NCI-H226 (cell line): Measurements from ENCODE around the gene ZNF337.
A peak's percentile ranks its signal among the peaks of the same experiment; 100 is the strongest.
"Not testable (repeated sequence)": the region's sequence is repeated elsewhere in the genome, so short reads cannot be mapped to it uniquely, and the experiment has no call there.

Source experiments
- DNase-seq: peaks from one replicate; pipeline ENCODE4 v3.0.0-alpha.2; 2015

Gene ZNF337

GRCh38 chr20:25692499-25692898 lies 4.2 kb downstream of the ZNF337 start:
- no peak for DNase-seq

GRCh38 chr20:25690427-25690826 lies 6.2 kb downstream of the ZNF337 start:
- no peak for DNase-seq

- DNase-seq, result no peak
Measured at GRCh38 chr20:25686081-25687067, 10.3 kb downstream of the ZNF337 start.

- DNase-seq, result no peak
Measured at GRCh38 chr20:25685276-25686080, 11.2 kb downstream of the ZNF337 start.

- DNase-seq, result not testable (repeated sequence)
Measured at GRCh38 chr20:25683826-25684225, 12.8 kb downstream of the ZNF337 start.

GRCh38 chr20:25683050-25683449 lies 13.6 kb downstream of the ZNF337 start:
- no peak for DNase-seq

GRCh38 chr20:25676164-25676809 lies 20.4 kb downstream of the ZNF337 start:
- no peak for DNase-seq

GRCh38 chr20:25675161-25675560 lies 21.5 kb downstream of the ZNF337 start:
- no peak for DNase-seq

GRCh38 chr20:25672659-25673235 lies 23.9 kb downstream of the ZNF337 start:
- DNase-seq, result no peak

GRCh38 chr20:25669826-25670422 lies 26.7 kb downstream of the ZNF337 start:
- peak; percentile 29 for DNase-seq

GRCh38 chr20:25668446-25668845 lies 28.2 kb downstream of the ZNF337 start:
- no peak for DNase-seq

- no peak for DNase-seq
Measured at GRCh38 chr20:25659999-25660398, 36.7 kb downstream of the ZNF337 start.

GRCh38 chr20:25654487-25654886 lies 42.2 kb downstream of the ZNF337 start:
- no peak for DNase-seq

- DNase-seq, result not testable (repeated sequence)
Measured at GRCh38 chr20:25652866-25653265, 43.8 kb downstream of the ZNF337 start.

GRCh38 chr20:25644814-25645213 lies 51.8 kb downstream of the ZNF337 start:
- no peak for DNase-seq

GRCh38 chr20:25643716-25644115 lies 52.9 kb downstream of the ZNF337 start:
- DNase-seq, result no peak

- no peak for DNase-seq
Measured at GRCh38 chr20:25637247-25637646, 59.4 kb downstream of the ZNF337 start.

- peak; percentile 31 for DNase-seq
Measured at GRCh38 chr20:25632940-25633790, 63.5 kb downstream of the ZNF337 start.

- not testable (repeated sequence) for DNase-seq
Measured at GRCh38 chr20:25630615-25631014, 66.0 kb downstream of the ZNF337 start.

GRCh38 chr20:25629816-25630499 lies 66.7 kb downstream of the ZNF337 start:
- no peak for DNase-seq

- DNase-seq, result no peak
Measured at GRCh38 chr20:25626779-25627178, 69.9 kb downstream of the ZNF337 start.
